ENCODE results near the gene ADH1A. TPM values are rescaled to one million over a fixed set of nuclear protein-coding genes. Genes with fewer than 3 reads are reported as not detected.
A peak's percentile ranks its signal among the peaks of the same experiment; 100 is the strongest.
"Not testable (repeated sequence)": the region's sequence is repeated elsewhere in the genome, so short reads cannot be mapped to it uniquely, and the experiment has no call there.

ADH1A gene
- polyA plus RNA-seq, 2 donors = not detected

GRCh38 chr4:99321241-99322191, 30.7 kb upstream of the ADH1A start, which contains the start of gene ADH1B:
Gene ADH1B, minus strand, starts transcription at chr4:99321401. Its CDS starts 70 bp downstream, at chr4:99321331.
- 39 to 47% methylated on average over 8 of the region's 8 CpGs for WGBS, 2 donors
- Histone ChIP-seq H3K36me3 (ENCODE audit: control insufficient read depth in 2 of 2, insufficient read depth in 2 of 2, low read length in 1 of 2) (peaks cover 0 to 2% of the 10 kb centered on the region in 2 donors), H3K4me3 (ENCODE audit: low read depth in 1 of 2, low read length in 2 of 2) (no peak within 1 kb of the TSS), H3K9me3 (ENCODE audit: control insufficient read depth in 2 of 2, insufficient read depth in 1 of 2, low read depth in 1 of 2, low read length in 1 of 2) (peaks cover 0 to 2% of the 10 kb centered on the region in 2 donors), H3K4me1 (ENCODE audit: control insufficient read depth in 2 of 2, insufficient read depth in 2 of 2, low read length in 1 of 2) (no peaks in the 10 kb centered on the region), H3K27me3 (ENCODE audit: control insufficient read depth in 1 of 2, insufficient read depth in 2 of 2, low read length in 2 of 2) (no peaks in the 10 kb centered on the region), H3K27ac (ENCODE audit: low read depth in 2 of 2, low read length in 1 of 2) (no peak within 1 kb of the TSS)

- not testable (repeated sequence) for H3K9me3 ChIP-seq (ENCODE audit: control insufficient read depth in 2 of 2, insufficient read depth in 1 of 2, low read depth in 1 of 2, low read length in 1 of 2); H3K36me3 ChIP-seq (ENCODE audit: control insufficient read depth in 2 of 2, insufficient read depth in 2 of 2, low read length in 1 of 2); H3K4me1 ChIP-seq (ENCODE audit: control insufficient read depth in 2 of 2, insufficient read depth in 2 of 2, low read length in 1 of 2); H3K27me3 ChIP-seq (ENCODE audit: control insufficient read depth in 1 of 2, insufficient read depth in 2 of 2, low read length in 2 of 2)
- 86 to 89% methylated on average over 8 of the region's 8 CpGs for WGBS, 2 donors
- peak overlapping the region in 1 of 2 donors; percentile 21 for H3K27ac ChIP-seq (ENCODE audit: low read depth in 2 of 2, low read length in 1 of 2)
- peak overlapping the region in 1 of 2 donors; percentile 3 for H3K4me3 ChIP-seq (ENCODE audit: low read depth in 1 of 2, low read length in 2 of 2)
Measured at GRCh38 chr4:99317811-99318210, 27.0 kb upstream of the ADH1A start.

GRCh38 chr4:99317354-99317753, 26.6 kb upstream of the ADH1A start:
- H3K4me1 ChIP-seq (ENCODE audit: control insufficient read depth in 2 of 2, insufficient read depth in 2 of 2, low read length in 1 of 2) = no peaks in the 10 kb centered on the region
- peaks cover 0 to 2% of the 10 kb centered on the region in 2 donors for H3K36me3 ChIP-seq (ENCODE audit: control insufficient read depth in 2 of 2, insufficient read depth in 2 of 2, low read length in 1 of 2)
- 76 to 80% methylated on average over 3 of the region's 3 CpGs for WGBS, 2 donors
- H3K27me3 ChIP-seq (ENCODE audit: control insufficient read depth in 1 of 2, insufficient read depth in 2 of 2, low read length in 2 of 2) = no peaks in the 10 kb centered on the region
- no peak overlapping the region for H3K4me3 ChIP-seq (ENCODE audit: low read depth in 1 of 2, low read length in 2 of 2)
- peak overlapping the region in 1 of 2 donors; percentile 21 for H3K27ac ChIP-seq (ENCODE audit: low read depth in 2 of 2, low read length in 1 of 2)
- H3K9me3 ChIP-seq (ENCODE audit: control insufficient read depth in 2 of 2, insufficient read depth in 1 of 2, low read depth in 1 of 2, low read length in 1 of 2) = peaks cover 0 to 2% of the 10 kb centered on the region in 2 donors

- Histone ChIP-seq H3K4me1 (ENCODE audit: control insufficient read depth in 2 of 2, insufficient read depth in 2 of 2, low read length in 1 of 2) (no peaks in the 10 kb centered on the region), H3K4me3 (ENCODE audit: low read depth in 1 of 2, low read length in 2 of 2) (no peak overlapping the region), H3K36me3 (ENCODE audit: control insufficient read depth in 2 of 2, insufficient read depth in 2 of 2, low read length in 1 of 2) (peaks cover 0 to 2% of the 10 kb centered on the region in 2 donors), H3K27ac (ENCODE audit: low read depth in 2 of 2, low read length in 1 of 2) (peak overlapping the region in 1 of 2 donors; percentile 5), H3K27me3 (ENCODE audit: control insufficient read depth in 1 of 2, insufficient read depth in 2 of 2, low read length in 2 of 2) (no peaks in the 10 kb centered on the region), H3K9me3 (ENCODE audit: control insufficient read depth in 2 of 2, insufficient read depth in 1 of 2, low read depth in 1 of 2, low read length in 1 of 2) (no peaks in the 10 kb centered on the region)
- WGBS, 2 donors = 76 to 79% methylated on average over 6 of the region's 6 CpGs
Measured at GRCh38 chr4:99315839-99316238, 25.1 kb upstream of the ADH1A start.

GRCh38 chr4:99314211-99314610, 23.4 kb upstream of the ADH1A start:
- 77 to 87% methylated on average over 1 of the region's 1 CpG for WGBS, 2 donors
- no peaks in the 10 kb centered on the region for H3K27me3 ChIP-seq (ENCODE audit: control insufficient read depth in 1 of 2, insufficient read depth in 2 of 2, low read length in 2 of 2)
- no peak overlapping the region for H3K27ac ChIP-seq (ENCODE audit: low read depth in 2 of 2, low read length in 1 of 2)
- peaks cover 0 to 2% of the 10 kb centered on the region in 2 donors for H3K36me3 ChIP-seq (ENCODE audit: control insufficient read depth in 2 of 2, insufficient read depth in 2 of 2, low read length in 1 of 2)
- H3K4me1 ChIP-seq (ENCODE audit: control insufficient read depth in 2 of 2, insufficient read depth in 2 of 2, low read length in 1 of 2) = no peaks in the 10 kb centered on the region
- no peak overlapping the region for H3K4me3 ChIP-seq (ENCODE audit: low read depth in 1 of 2, low read length in 2 of 2)
- H3K9me3 ChIP-seq (ENCODE audit: control insufficient read depth in 2 of 2, insufficient read depth in 1 of 2, low read depth in 1 of 2, low read length in 1 of 2) = no peaks in the 10 kb centered on the region

- Histone ChIP-seq H3K27ac (ENCODE audit: low read depth in 2 of 2, low read length in 1 of 2) (no peak overlapping the region), H3K4me1 (ENCODE audit: control insufficient read depth in 2 of 2, insufficient read depth in 2 of 2, low read length in 1 of 2) (no peaks in the 10 kb centered on the region), H3K4me3 (ENCODE audit: low read depth in 1 of 2, low read length in 2 of 2) (no peak overlapping the region), H3K27me3 (ENCODE audit: control insufficient read depth in 1 of 2, insufficient read depth in 2 of 2, low read length in 2 of 2) (no peaks in the 10 kb centered on the region), H3K9me3 (ENCODE audit: control insufficient read depth in 2 of 2, insufficient read depth in 1 of 2, low read depth in 1 of 2, low read length in 1 of 2) (no peaks in the 10 kb centered on the region), H3K36me3 (ENCODE audit: control insufficient read depth in 2 of 2, insufficient read depth in 2 of 2, low read length in 1 of 2) (no peaks in the 10 kb centered on the region)
- WGBS, 2 donors = 72 to 74% methylated on average over 2 of the region's 2 CpGs
Measured at GRCh38 chr4:99310389-99310788, 19.6 kb upstream of the ADH1A start.

GRCh38 chr4:99305638-99306400, 15.0 kb upstream of the ADH1A start:
- no peaks in the 10 kb centered on the region for H3K36me3 ChIP-seq (ENCODE audit: control insufficient read depth in 2 of 2, insufficient read depth in 2 of 2, low read length in 1 of 2)
- H3K27ac ChIP-seq (ENCODE audit: low read depth in 2 of 2, low read length in 1 of 2) = no peak overlapping the region
- H3K4me1 ChIP-seq (ENCODE audit: control insufficient read depth in 2 of 2, insufficient read depth in 2 of 2, low read length in 1 of 2) = no peaks in the 10 kb centered on the region
- no peaks in the 10 kb centered on the region for H3K9me3 ChIP-seq (ENCODE audit: control insufficient read depth in 2 of 2, insufficient read depth in 1 of 2, low read depth in 1 of 2, low read length in 1 of 2)
- no peaks in the 10 kb centered on the region for H3K27me3 ChIP-seq (ENCODE audit: control insufficient read depth in 1 of 2, insufficient read depth in 2 of 2, low read length in 2 of 2)
- WGBS, 2 donors = 91% methylated on average over 11 of the region's 11 CpGs
- H3K4me3 ChIP-seq (ENCODE audit: low read depth in 1 of 2, low read length in 2 of 2) = no peak overlapping the region

GRCh38 chr4:99301376-99302164, 10.8 kb upstream of the ADH1A start:
- Histone ChIP-seq H3K4me1 (ENCODE audit: control insufficient read depth in 2 of 2, insufficient read depth in 2 of 2, low read length in 1 of 2) (no peaks in the 10 kb centered on the region), H3K27me3 (ENCODE audit: control insufficient read depth in 1 of 2, insufficient read depth in 2 of 2, low read length in 2 of 2) (no peaks in the 10 kb centered on the region), H3K4me3 (ENCODE audit: low read depth in 1 of 2, low read length in 2 of 2) (no peak overlapping the region), H3K27ac (ENCODE audit: low read depth in 2 of 2, low read length in 1 of 2) (peak overlapping the region; percentile 62 to 64), H3K36me3 (ENCODE audit: control insufficient read depth in 2 of 2, insufficient read depth in 2 of 2, low read length in 1 of 2) (no peaks in the 10 kb centered on the region), H3K9me3 (ENCODE audit: control insufficient read depth in 2 of 2, insufficient read depth in 1 of 2, low read depth in 1 of 2, low read length in 1 of 2) (no peaks in the 10 kb centered on the region)
- 80 to 83% methylated on average over 7 of the region's 7 CpGs for WGBS, 2 donors

GRCh38 chr4:99300934-99301333, 10.1 kb upstream of the ADH1A start:
- Histone ChIP-seq H3K36me3 (ENCODE audit: control insufficient read depth in 2 of 2, insufficient read depth in 2 of 2, low read length in 1 of 2) (no peaks in the 10 kb centered on the region), H3K4me3 (ENCODE audit: low read depth in 1 of 2, low read length in 2 of 2) (no peak overlapping the region), H3K9me3 (ENCODE audit: control insufficient read depth in 2 of 2, insufficient read depth in 1 of 2, low read depth in 1 of 2, low read length in 1 of 2) (no peaks in the 10 kb centered on the region), H3K4me1 (ENCODE audit: control insufficient read depth in 2 of 2, insufficient read depth in 2 of 2, low read length in 1 of 2) (no peaks in the 10 kb centered on the region), H3K27me3 (ENCODE audit: control insufficient read depth in 1 of 2, insufficient read depth in 2 of 2, low read length in 2 of 2) (no peaks in the 10 kb centered on the region), H3K27ac (ENCODE audit: low read depth in 2 of 2, low read length in 1 of 2) (no peak overlapping the region)
- WGBS, 2 donors = 26 to 32% methylated on average over 4 of the region's 4 CpGs
